ENCODE data around the gene DIAPH1.
A peak's percentile ranks its signal among the peaks of the same experiment; 100 is the strongest.

DIAPH1 gene

GRCh38 chr5:141487131-141487530 is 131.7 kb downstream of the DIAPH1 start:
- 96% methylated on average over 7 of the region's 7 CpGs for WGBS
- Histone ChIP-seq H3K36me3 (ENCODE audit: control insufficient read depth in 1 of 2, insufficient read depth in 2 of 2, low read depth in 1 of 2, low read length in 2 of 2) (peaks cover 56 to 57% of the 10 kb centered on the region in 2 experiments), H3K9me3 (ENCODE audit: control insufficient read depth, low read length) (no peaks in the 10 kb centered on the region), H3K14ac (ENCODE audit: low read length in 2 of 2) (no peak overlapping the region), H3K27ac (ENCODE audit: low read length, poor library complexity, severe bottlenecking) (no peak overlapping the region), H3K9ac (ENCODE audit: low read length) (no peak overlapping the region), H2AK5ac (ENCODE audit: low read length, severe bottlenecking) (no peak overlapping the region), H2AFZ (ENCODE audit: low read depth, low read length) (no peak overlapping the region), H2BK5ac (ENCODE audit: low read depth, low read length, poor library complexity, severe bottlenecking) (no peak overlapping the region), H4K91ac (ENCODE audit: low read length) (no peak overlapping the region), H3K4me2 (ENCODE audit: low read length, poor library complexity, severe bottlenecking) (no peak overlapping the region), H3K23ac (ENCODE audit: low read length in 2 of 2) (no peak overlapping the region), H2BK12ac (ENCODE audit: low read length in 2 of 2) (no peak overlapping the region), H3K27me3 (ENCODE audit: control insufficient read depth in 1 of 2, insufficient read depth in 1 of 2, low read length in 2 of 2) (no peaks in the 10 kb centered on the region), H3K18ac (ENCODE audit: low read depth in 1 of 2, low read length in 2 of 2) (no peak overlapping the region), H2BK120ac (ENCODE audit: low read depth, low read length) (no peak overlapping the region), H3K4me1 (ENCODE audit: control insufficient read depth, insufficient read depth, low read depth, low read length) (peaks cover 24% of the 10 kb centered on the region), H3K79me1 (replicated peaks; ENCODE audit: low read length, poor library complexity, severe bottlenecking) (peaks cover 44% of the 10 kb centered on the region), H3K4ac (ENCODE audit: low read depth in 1 of 2, low read length in 2 of 2) (no peak overlapping the region), H4K8ac (ENCODE audit: low read length) (no peak overlapping the region), H2BK15ac (ENCODE audit: low read depth, poor library complexity, severe bottlenecking) (no peak overlapping the region), H3K4me3 (ENCODE audit: insufficient read depth in 1 of 2, low read depth in 1 of 2, low read length in 2 of 2) (no peak overlapping the region)
- no peak for DNase-seq

- no peak overlapping the region for H3K18ac ChIP-seq (ENCODE audit: low read depth in 1 of 2, low read length in 2 of 2)
- H3K27ac ChIP-seq (ENCODE audit: low read length, poor library complexity, severe bottlenecking) = no peak overlapping the region
- no peak overlapping the region for H2AFZ ChIP-seq (ENCODE audit: low read depth, low read length)
- H3K9me3 ChIP-seq (ENCODE audit: control insufficient read depth, low read length) = no peaks in the 10 kb centered on the region
- peaks cover 46 to 47% of the 10 kb centered on the region in 2 experiments for H3K36me3 ChIP-seq (ENCODE audit: control insufficient read depth in 1 of 2, insufficient read depth in 2 of 2, low read depth in 1 of 2, low read length in 2 of 2)
- no peak overlapping the region for H4K91ac ChIP-seq (ENCODE audit: low read length)
- H2AK5ac ChIP-seq (ENCODE audit: low read length, severe bottlenecking) = no peak overlapping the region
- H3K9ac ChIP-seq (ENCODE audit: low read length) = no peak overlapping the region
- H3K4me1 ChIP-seq (ENCODE audit: control insufficient read depth, insufficient read depth, low read depth, low read length) = peaks cover 24% of the 10 kb centered on the region
- no peaks in the 10 kb centered on the region for H3K27me3 ChIP-seq (ENCODE audit: control insufficient read depth in 1 of 2, insufficient read depth in 1 of 2, low read length in 2 of 2)
- H3K4me3 ChIP-seq (ENCODE audit: insufficient read depth in 1 of 2, low read depth in 1 of 2, low read length in 2 of 2) = no peak overlapping the region
- H2BK12ac ChIP-seq (ENCODE audit: low read length in 2 of 2) = no peak overlapping the region
- no peak for DNase-seq
- no peak overlapping the region for H4K8ac ChIP-seq (ENCODE audit: low read length)
- 97% methylated on average over 9 of the region's 9 CpGs for WGBS
- no peak overlapping the region for H2BK15ac ChIP-seq (ENCODE audit: low read depth, poor library complexity, severe bottlenecking)
- H3K4me2 ChIP-seq (ENCODE audit: low read length, poor library complexity, severe bottlenecking) = no peak overlapping the region
- no peak overlapping the region for H2BK120ac ChIP-seq (ENCODE audit: low read depth, low read length)
- H2BK5ac ChIP-seq (ENCODE audit: low read depth, low read length, poor library complexity, severe bottlenecking) = no peak overlapping the region
- H3K4ac ChIP-seq (ENCODE audit: low read depth in 1 of 2, low read length in 2 of 2) = no peak overlapping the region
- H3K23ac ChIP-seq (ENCODE audit: low read length in 2 of 2) = no peak overlapping the region
- no peak overlapping the region for H3K14ac ChIP-seq (ENCODE audit: low read length in 2 of 2)
- H3K79me1 ChIP-seq (replicated peaks; ENCODE audit: low read length, poor library complexity, severe bottlenecking) = peaks cover 36% of the 10 kb centered on the region
Measured at GRCh38 chr5:141486091-141486490, 132.7 kb downstream of the DIAPH1 start.

- H3K27me3 ChIP-seq (ENCODE audit: control insufficient read depth in 1 of 2, insufficient read depth in 1 of 2, low read length in 2 of 2) = no peaks in the 10 kb centered on the region
- WGBS = 63% methylated on average over 36 of the region's 38 CpGs
- no peak overlapping the region for H3K18ac ChIP-seq (ENCODE audit: low read depth in 1 of 2, low read length in 2 of 2)
- H3K14ac ChIP-seq (ENCODE audit: low read length in 2 of 2) = no peak overlapping the region
- H3K4me3 ChIP-seq (ENCODE audit: insufficient read depth in 1 of 2, low read depth in 1 of 2, low read length in 2 of 2) = peak overlapping the region in 1 of 2 experiments; percentile 58
- H4K91ac ChIP-seq (ENCODE audit: low read length) = no peak overlapping the region
- H2AK5ac ChIP-seq (ENCODE audit: low read length, severe bottlenecking) = no peak overlapping the region
- H3K23ac ChIP-seq (ENCODE audit: low read length in 2 of 2) = no peak overlapping the region
- peak overlapping the region; percentile 23 for H4K8ac ChIP-seq (ENCODE audit: low read length)
- H3K79me1 ChIP-seq (replicated peaks; ENCODE audit: low read length, poor library complexity, severe bottlenecking) = peaks cover 35% of the 10 kb centered on the region
- peak overlapping the region; percentile 34 for H3K9ac ChIP-seq (ENCODE audit: low read length)
- H2BK5ac ChIP-seq (ENCODE audit: low read depth, low read length, poor library complexity, severe bottlenecking) = no peak overlapping the region
- H2BK120ac ChIP-seq (ENCODE audit: low read depth, low read length) = no peak overlapping the region
- no peaks in the 10 kb centered on the region for H3K9me3 ChIP-seq (ENCODE audit: control insufficient read depth, low read length)
- H2AFZ ChIP-seq (ENCODE audit: low read depth, low read length) = no peak overlapping the region
- peaks cover 25% of the 10 kb centered on the region for H3K4me1 ChIP-seq (ENCODE audit: control insufficient read depth, insufficient read depth, low read depth, low read length)
- peak overlapping the region; percentile 71 for H3K4me2 ChIP-seq (ENCODE audit: low read length, poor library complexity, severe bottlenecking)
- H3K36me3 ChIP-seq (ENCODE audit: control insufficient read depth in 1 of 2, insufficient read depth in 2 of 2, low read depth in 1 of 2, low read length in 2 of 2) = peaks cover 42 to 47% of the 10 kb centered on the region in 2 experiments
- H3K4ac ChIP-seq (ENCODE audit: low read depth in 1 of 2, low read length in 2 of 2) = no peak overlapping the region
- H2BK15ac ChIP-seq (ENCODE audit: low read depth, poor library complexity, severe bottlenecking) = no peak overlapping the region
- no peak for DNase-seq
- no peak overlapping the region for H3K27ac ChIP-seq (ENCODE audit: low read length, poor library complexity, severe bottlenecking)
- H2BK12ac ChIP-seq (ENCODE audit: low read length in 2 of 2) = no peak overlapping the region
Measured at GRCh38 chr5:141485321-141486055, 133.3 kb downstream of the DIAPH1 start.

- H3K4me2 ChIP-seq (ENCODE audit: low read length, poor library complexity, severe bottlenecking) = peak within 1 kb of the TSS; percentile 71
- H3K14ac ChIP-seq (ENCODE audit: low read length in 2 of 2) = no peak within 1 kb of the TSS
- H3K18ac ChIP-seq (ENCODE audit: low read depth in 1 of 2, low read length in 2 of 2) = no peak within 1 kb of the TSS
- no peaks in the 10 kb centered on the region for H3K9me3 ChIP-seq (ENCODE audit: control insufficient read depth, low read length)
- peak; percentile 64 for DNase-seq
- no peak within 1 kb of the TSS for H2BK12ac ChIP-seq (ENCODE audit: low read length in 2 of 2)
- no peak within 1 kb of the TSS for H2AK5ac ChIP-seq (ENCODE audit: low read length, severe bottlenecking)
- H4K8ac ChIP-seq (ENCODE audit: low read length) = peak within 1 kb of the TSS; percentile 23
- H3K27me3 ChIP-seq (ENCODE audit: control insufficient read depth in 1 of 2, insufficient read depth in 1 of 2, low read length in 2 of 2) = no peaks in the 10 kb centered on the region
- peaks cover 35% of the 10 kb centered on the region for H3K79me1 ChIP-seq (replicated peaks; ENCODE audit: low read length, poor library complexity, severe bottlenecking)
- no peak within 1 kb of the TSS for H3K23ac ChIP-seq (ENCODE audit: low read length in 2 of 2)
- peak within 1 kb of the TSS; percentile 34 for H3K9ac ChIP-seq (ENCODE audit: low read length)
- H3K36me3 ChIP-seq (ENCODE audit: control insufficient read depth in 1 of 2, insufficient read depth in 2 of 2, low read depth in 1 of 2, low read length in 2 of 2) = peaks cover 35 to 47% of the 10 kb centered on the region in 2 experiments
- H3K4me3 ChIP-seq (ENCODE audit: insufficient read depth in 1 of 2, low read depth in 1 of 2, low read length in 2 of 2) = peak within 1 kb of the TSS; percentile 41 to 58
- WGBS = 18% methylated on average over 32 of the region's 39 CpGs
- peak within 1 kb of the TSS; percentile 10 for H3K27ac ChIP-seq (ENCODE audit: low read length, poor library complexity, severe bottlenecking)
- no peak within 1 kb of the TSS for H2AFZ ChIP-seq (ENCODE audit: low read depth, low read length)
- H2BK5ac ChIP-seq (ENCODE audit: low read depth, low read length, poor library complexity, severe bottlenecking) = no peak within 1 kb of the TSS
- peaks cover 24% of the 10 kb centered on the region for H3K4me1 ChIP-seq (ENCODE audit: control insufficient read depth, insufficient read depth, low read depth, low read length)
- peak within 1 kb of the TSS; percentile 35 for H2BK15ac ChIP-seq (ENCODE audit: low read depth, poor library complexity, severe bottlenecking)
- no peak within 1 kb of the TSS for H4K91ac ChIP-seq (ENCODE audit: low read length)
- no peak within 1 kb of the TSS for H3K4ac ChIP-seq (ENCODE audit: low read depth in 1 of 2, low read length in 2 of 2)
- H2BK120ac ChIP-seq (ENCODE audit: low read depth, low read length) = no peak within 1 kb of the TSS
Measured at GRCh38 chr5:141484641-141485311, 134.0 kb downstream of the DIAPH1 start, which contains the start of gene PCDHGC4. PCDHGC4 (plus strand) TSS chr5:141485030; CDS start chr5:141485174, 144 bp downstream.

Measured in mesenchymal stem cell (in vitro differentiated cells and primary cell).